ENCODE measurements around the gene TMEFF2.

TMEFF2 gene

GRCh38 chr2:191899410-191899809, 295.3 kb downstream of the TMEFF2 start:
- DNase-seq (ENCODE audit: low read depth in 2 of 2), result no peak

Measured in stimulated activated CD8-positive, alpha-beta memory T cell treated with anti-CD3 and anti-CD28 coated beads, Interleukin-15, amount 100 ng/mL, for 4 hours (primary cell).